Ovary (tissue), 9 donors: ENCODE measurements around the gene DISP2. TPM values are rescaled to one million over a fixed set of nuclear protein-coding genes. Genes with fewer than 3 reads are reported as not detected.

ENCODE experiments used
- DNase-seq, 5 donors: peaks; one replicate each; pipeline ENCODE4 v3.0.0-alpha.2; 2019 to 2020
- H3K27ac ChIP-seq, 2 donors: fragments of 200-600 bp; one replicate each; pipeline versions ENCODE4 v1.5.1 to v1.8.0; 2019 to 2022
- H3K27me3 ChIP-seq: fragments of 200-600 bp; one replicate; pipeline ENCODE4 v1.8.0; 2022
- H3K36me3 ChIP-seq: fragments of 200-600 bp; sonication (generic); one replicate; pipeline ENCODE4 v1.5.1; 2019
- H3K4me1 ChIP-seq: one replicate; pipeline ENCODE4 v1.8.1; 2013; ENCODE audit warnings: mild to moderate bottlenecking, moderate library complexity; ENCODE audit not compliant: insufficient read depth
- H3K4me3 ChIP-seq: fragments of 200-600 bp; sonication (generic); one replicate; pipeline ENCODE4 v1.5.1; 2017
- H3K9me3 ChIP-seq, 2 donors: fragments of 200-600 bp in 1 of 2; sonication (generic) in 1 of 2; one replicate each; pipeline versions ENCODE4 v1.5.1 to v1.8.1; 2013 to 2019; ENCODE audit warnings: mild to moderate bottlenecking in 1 of 2, moderate library complexity in 1 of 2
- CTCF ChIP-seq, 3 donors: fragments of 450-650 bp in 2 of 3; fragments of 200-600 bp in 1 of 3; IDR thresholded peaks; one replicate each; pipeline versions ENCODE4 v1.5.1 to v1.8.0; 2016 to 2022; ENCODE audit warnings: antibody characterized with exemption in 3 of 3, mild to moderate bottlenecking in 1 of 3
- EP300 ChIP-seq: sonication (generic); formaldehyde crosslinking; IDR thresholded peaks from one replicate; pipeline ENCODE4 v1.6.1; 2017; ENCODE audit warnings: antibody characterized with exemption
- POLR2A ChIP-seq: fragments of 450-650 bp; IDR thresholded peaks from one replicate; pipeline ENCODE4 v1.6.1; 2017; ENCODE audit warnings: antibody characterized with exemption, mild to moderate bottlenecking, moderate library complexity
- WGBS, 3 donors: extraction: QIAGEN DNeasy Blood & Tissue Kit in 1 of 3; methylation state at CpG; one replicate each; pipeline versions ENCODE4 v1.1.5 to v1.1.7; 2013 to 2017; 5-methylcytosine and 5-hydroxymethylcytosine counted together
- intact Hi-C, 4 donors: fragments of 100-400 bp; cut with DNase I; formaldehyde crosslinking; loops; one replicate each; pipeline versions ENCODE4 v1.11.0 to v1.15.1; 2022 to 2023
- polyA plus RNA-seq, 2 donors: library from polyadenylated mRNA; stranded (reverse); fragments of 200-250 nt in 1 of 2; fragments of 350-450 nt in 1 of 2; fragmentation: Illumina TruSeq in 1 of 2; extraction: RNeasy Lipid Tissue Mini Kit (QIAGEN cat#74804) in 1 of 2; gene quantifications; one replicate each; pipeline ENCODE4 v1.2.3, GENCODE V29; 2013 to 2014
- total RNA-seq, 7 donors: library from RNA; depleted of rRNA in 2 of 7; stranded (reverse); fragments of >200 nt in 2 of 7; fragmentation: NEBNext Ultra II Directional in 3 of 7; extraction: Animal tissue kit (Norgen Biotek cat#: 25700) in 3 of 7; gene quantifications; one replicate each; pipeline versions ENCODE4 v1.1.0 to v1.2.4, GENCODE V29; 2016 to 2023
- donor health status: DM: no; HTN: no; CAD: no; lungs with moderate emphysema.
- donor health status: DM: no; HTN: no; CAD: no.
- donor health status: Bipolar disorder and iron deficiency.
- donor health status: DM: yes; HTN: yes; CAD: no.
- donor health status: DM: no; HTN: no; CAD: no.
- donor health status: DM: yes; HTN: yes; CAD: no.

The DISP2 gene
- total and polyA plus RNA-seq, 9 donors = 0.48 to 12.9 (median 1.9) TPM; not detected in 2

GRCh38 chr15:40345867-40346578, 12.0 kb upstream of the DISP2 start:
- Histone ChIP-seq H3K4me1 (peaks cover 3% of the 10 kb centered on the region), H3K4me3 (no peak overlapping the region), H3K27ac (no peak overlapping the region), H3K27me3 (no peaks in the 10 kb centered on the region), H3K36me3 (no peaks in the 10 kb centered on the region), H3K9me3 (no peaks in the 10 kb centered on the region)
- TF ChIP-seq EP300 = no peak
- TF ChIP-seq POLR2A = no peak
- no peak for TF ChIP-seq CTCF (IDR thresholded peaks at IDR 0.05)
- DNase-seq = no peak
- intact Hi-C loops = loop anchor here in 1 of 4 donors (10.0 kb wide), 1 partner anchor 241 kb away; the partner anchor contains the start of gene BMF
- WGBS, 3 donors = 93 to 97% (median 93%) methylated on average over 6 of the region's 6 CpGs

- DNase-seq = no peak
- intact Hi-C loops = loop anchor here in 1 of 4 donors (10.0 kb wide), 1 partner anchor 242 kb away; the partner anchor contains the start of gene BMF
- Histone ChIP-seq H3K4me3 (no peak overlapping the region), H3K27me3 (no peaks in the 10 kb centered on the region), H3K4me1 (peaks cover 2% of the 10 kb centered on the region), H3K36me3 (no peaks in the 10 kb centered on the region), H3K27ac (no peak overlapping the region), H3K9me3 (no peaks in the 10 kb centered on the region)
- WGBS, 3 donors = 83 to 86% (median 85%) methylated on average over 15 of the region's 15 CpGs
- no peak for TF ChIP-seq EP300
Observed at GRCh38 chr15:40346579-40347558, 11.2 kb upstream of the DISP2 start.

- no peaks in the 10 kb centered on the region for H3K36me3 ChIP-seq
- 89 to 94% (median 92%) methylated on average over 11 of the region's 11 CpGs for WGBS, 3 donors
- no peak overlapping the region for H3K27ac ChIP-seq
- intact Hi-C loops = loop anchor here in 1 of 4 donors (10.0 kb wide), 1 partner anchor 243 kb away; the partner anchor contains the start of gene BMF
- H3K27me3 ChIP-seq = no peaks in the 10 kb centered on the region
- H3K9me3 ChIP-seq = no peaks in the 10 kb centered on the region
- no peak overlapping the region for H3K4me3 ChIP-seq
- DNase-seq = no peak
- no peak for TF ChIP-seq EP300
- TF ChIP-seq CTCF (IDR thresholded peaks at IDR 0.05) = no peak
- no peak for TF ChIP-seq POLR2A
- peaks cover 2% of the 10 kb centered on the region for H3K4me1 ChIP-seq
Observed at GRCh38 chr15:40347559-40348473, 10.2 kb upstream of the DISP2 start.

GRCh38 chr15:40348474-40348870, 9.5 kb upstream of the DISP2 start:
- Histone ChIP-seq H3K4me3 (no peak overlapping the region), H3K4me1 (peaks cover 2% of the 10 kb centered on the region), H3K9me3 (no peaks in the 10 kb centered on the region), H3K27me3 (no peaks in the 10 kb centered on the region), H3K27ac (no peak overlapping the region), H3K36me3 (no peaks in the 10 kb centered on the region)
- no peak for TF ChIP-seq EP300
- no peak for TF ChIP-seq CTCF (IDR thresholded peaks at IDR 0.05)
- TF ChIP-seq POLR2A = no peak
- intact Hi-C loops = loop anchor here in 1 of 4 donors (10.0 kb wide), 1 partner anchor 244 kb away; the partner anchor contains the start of gene BMF
- WGBS, 3 donors = 80 to 87% (median 85%) methylated on average over 5 of the region's 5 CpGs
- DNase-seq = no peak
